GM21447 (cell line): ENCODE data around the gene HOXB2.
A peak's percentile ranks its signal among the peaks of the same experiment; 100 is the strongest.

Source experiments
- ATAC-seq: cut with Tn5 transposase; IDR thresholded peaks from one replicate; pipeline ENCODE4 v1.9.1; 2021; ENCODE audit not compliant: unreplicated experiment

The HOXB2 gene

DNA sequence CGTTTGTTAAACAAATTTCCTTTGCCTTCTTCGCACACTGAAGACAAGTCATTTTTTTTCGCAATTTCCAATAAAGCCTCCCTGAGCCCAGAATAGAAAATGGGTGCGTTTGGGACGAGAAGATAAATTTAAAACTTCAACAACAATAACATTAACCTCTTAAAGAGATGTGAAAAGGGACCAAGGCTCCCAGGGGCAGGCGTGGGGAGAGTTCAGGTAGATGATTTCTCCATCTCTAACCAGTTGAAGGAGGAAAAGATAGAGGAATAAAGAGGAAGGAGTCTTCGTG is 34.5 kb upstream of the HOXB2 start:
- no peak for ATAC-seq

DNA sequence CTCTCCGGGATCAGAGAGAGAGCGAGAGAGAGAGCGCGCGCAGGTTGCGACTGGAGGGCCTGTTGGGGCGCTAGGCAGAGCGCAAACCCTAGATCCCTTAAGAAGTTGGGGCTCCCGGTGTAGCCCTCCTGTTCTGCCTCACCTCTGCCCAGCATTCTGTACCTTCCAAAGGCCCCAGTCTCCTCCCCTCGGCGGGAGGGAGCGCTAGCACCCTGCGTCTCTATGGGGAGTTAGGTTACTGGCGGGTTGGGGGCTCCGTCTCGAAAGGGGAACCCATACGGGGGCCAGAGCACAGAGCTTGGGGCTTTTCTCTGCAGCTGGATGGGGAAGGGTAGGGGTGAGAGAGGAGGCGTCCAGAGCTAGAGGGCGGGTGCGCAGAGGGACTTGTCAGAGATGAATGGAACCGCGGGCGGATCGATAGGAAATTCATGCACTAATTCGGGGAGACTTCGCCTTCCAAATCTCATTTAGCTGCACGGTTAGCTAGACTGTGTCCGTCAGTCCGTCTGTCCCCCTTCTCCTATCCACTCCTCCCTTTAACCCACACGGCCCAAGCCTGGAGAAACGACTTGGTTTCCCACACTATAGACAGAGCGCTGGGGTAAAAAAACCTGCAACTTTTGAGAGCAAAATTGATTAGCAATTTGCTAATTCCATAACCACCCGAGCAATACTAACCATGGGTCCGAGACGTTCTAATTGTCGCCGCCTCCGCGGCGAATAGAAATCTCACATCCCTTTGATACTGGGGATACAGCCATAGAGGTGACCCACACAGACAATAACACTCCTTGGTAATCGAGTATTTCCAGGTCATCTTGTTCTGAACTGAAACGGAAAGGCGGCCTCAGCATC is 33.9 kb upstream of the HOXB2 start:
- ATAC-seq = peak; percentile 19

DNA sequence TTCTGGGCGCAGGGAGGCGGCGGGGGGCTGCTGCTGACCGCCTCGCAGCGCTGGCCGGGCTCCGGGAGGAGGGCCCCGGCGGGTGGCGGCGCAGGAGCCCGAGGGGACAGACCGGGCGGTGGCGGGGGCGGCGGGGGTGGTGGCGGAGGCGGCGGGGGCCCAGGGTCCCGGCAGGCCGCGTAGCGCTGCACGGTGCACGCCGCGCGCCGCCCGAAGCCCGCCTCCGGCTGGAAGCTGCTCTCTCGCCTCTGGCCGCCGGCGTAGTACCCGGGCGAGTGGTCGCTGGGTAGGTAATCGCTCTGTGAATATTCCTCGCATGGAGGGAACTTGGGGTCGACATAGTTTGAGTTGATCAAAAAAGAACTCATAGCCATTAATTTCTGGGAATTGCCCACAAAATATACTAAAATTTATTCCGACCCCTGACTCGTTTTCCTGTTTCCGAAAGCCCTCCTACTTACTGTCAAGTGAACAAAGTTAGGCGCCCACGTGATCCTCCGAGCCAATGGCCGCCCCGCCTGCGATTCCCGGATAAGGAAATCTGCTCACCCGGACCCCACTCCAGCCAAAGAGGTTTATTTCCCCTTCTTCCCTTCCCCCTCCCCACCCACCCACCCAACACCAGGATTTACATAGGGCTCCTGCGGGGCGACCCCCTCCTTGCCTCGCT is 33.2 kb upstream of the HOXB2 start, which contains the start of gene HOXB4:
TSS of gene HOXB4 (minus strand) at position 405 of the 670 bp plus-strand sequence. CDS start at position 374, 31 bp downstream.
- peak; percentile 67 for ATAC-seq

- ATAC-seq = no peak
Observed at GRCh38 chr17:48577330-48577945, 32.5 kb upstream of the HOXB2 start.

DNA sequence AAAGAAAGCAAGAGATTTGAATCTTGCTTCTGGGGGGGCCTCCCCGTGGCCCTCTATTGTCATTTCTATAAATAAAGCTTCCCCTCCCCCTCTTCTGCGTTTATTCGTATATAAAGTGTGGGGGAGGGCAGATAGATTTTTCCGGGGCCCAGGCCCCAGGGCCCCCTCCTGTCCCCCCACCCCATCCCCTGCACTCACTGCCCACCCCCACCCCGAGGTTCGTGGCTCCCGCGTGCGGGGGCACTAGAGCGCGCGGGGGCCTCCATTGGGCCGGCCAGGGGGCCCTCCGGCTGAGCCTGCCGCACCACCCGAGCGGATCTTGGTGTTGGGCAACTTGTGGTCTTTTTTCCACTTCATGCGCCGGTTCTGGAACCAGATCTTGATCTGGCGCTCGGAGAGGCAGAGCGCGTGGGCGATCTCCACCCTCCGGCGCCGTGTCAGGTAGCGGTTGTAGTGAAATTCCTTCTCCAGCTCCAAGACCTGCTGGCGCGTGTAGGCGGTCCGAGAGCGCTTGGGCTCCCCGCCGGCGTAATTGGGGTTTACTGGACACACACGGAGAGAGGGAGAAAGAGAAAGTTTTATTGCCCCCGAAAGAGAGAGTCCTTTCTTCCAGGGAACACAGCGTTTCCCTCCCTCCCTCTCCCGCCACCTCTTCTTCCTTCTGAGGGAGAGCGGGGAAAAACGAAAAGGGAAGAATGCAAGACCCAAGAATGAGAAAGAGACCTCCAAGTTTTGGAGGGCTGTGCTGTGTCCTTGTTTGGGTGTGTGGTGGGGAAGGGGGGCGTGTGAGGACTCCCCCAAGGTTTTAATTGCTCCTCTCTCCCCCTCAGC is 31.8 kb upstream of the HOXB2 start:
- no peak for ATAC-seq

DNA sequence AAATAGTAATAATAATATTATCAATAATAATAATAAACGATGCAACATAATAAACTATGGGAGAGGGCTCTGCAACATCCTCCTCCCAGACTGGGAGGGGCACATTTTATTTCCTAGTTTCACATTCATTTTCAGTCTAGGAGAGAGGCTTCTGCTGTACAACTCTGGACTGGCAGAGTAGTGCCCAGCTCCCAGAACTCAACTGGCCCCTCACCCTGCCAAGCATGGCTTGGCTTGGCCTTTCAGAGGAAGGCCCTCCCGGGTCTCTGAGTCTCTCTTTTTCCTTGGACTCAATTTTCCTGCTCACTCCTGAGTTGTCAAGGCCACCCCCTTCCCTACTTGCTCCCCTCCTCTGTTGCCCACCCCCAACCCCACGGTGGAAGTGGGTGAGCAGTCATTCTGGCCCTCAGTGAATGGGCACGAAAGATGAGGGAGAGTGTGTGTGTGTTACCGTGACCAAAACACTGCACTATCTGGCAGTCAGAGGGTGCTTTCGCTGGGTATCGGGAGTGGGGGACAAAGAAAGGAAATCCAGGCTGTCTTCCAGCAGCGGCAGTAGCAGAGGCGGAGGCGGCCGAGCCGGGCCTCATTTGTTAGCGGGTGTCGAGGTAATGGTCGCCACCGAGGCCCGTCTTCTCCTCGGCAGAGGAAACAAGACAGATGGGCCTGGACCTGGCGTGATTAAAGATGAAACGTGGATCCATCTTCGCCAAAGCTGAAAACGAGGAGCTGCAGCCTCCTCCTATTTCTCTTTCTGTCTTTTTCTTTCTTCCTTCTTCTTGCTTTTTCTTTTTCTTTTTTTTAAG is 31.0 kb upstream of the HOXB2 start:
- ATAC-seq = no peak

GRCh38 chr17:48575066-48575582 is 30.2 kb upstream of the HOXB2 start:
- ATAC-seq = no peak

GRCh38 chr17:48574505-48575065 is 29.7 kb upstream of the HOXB2 start:
- ATAC-seq = no peak

DNA sequence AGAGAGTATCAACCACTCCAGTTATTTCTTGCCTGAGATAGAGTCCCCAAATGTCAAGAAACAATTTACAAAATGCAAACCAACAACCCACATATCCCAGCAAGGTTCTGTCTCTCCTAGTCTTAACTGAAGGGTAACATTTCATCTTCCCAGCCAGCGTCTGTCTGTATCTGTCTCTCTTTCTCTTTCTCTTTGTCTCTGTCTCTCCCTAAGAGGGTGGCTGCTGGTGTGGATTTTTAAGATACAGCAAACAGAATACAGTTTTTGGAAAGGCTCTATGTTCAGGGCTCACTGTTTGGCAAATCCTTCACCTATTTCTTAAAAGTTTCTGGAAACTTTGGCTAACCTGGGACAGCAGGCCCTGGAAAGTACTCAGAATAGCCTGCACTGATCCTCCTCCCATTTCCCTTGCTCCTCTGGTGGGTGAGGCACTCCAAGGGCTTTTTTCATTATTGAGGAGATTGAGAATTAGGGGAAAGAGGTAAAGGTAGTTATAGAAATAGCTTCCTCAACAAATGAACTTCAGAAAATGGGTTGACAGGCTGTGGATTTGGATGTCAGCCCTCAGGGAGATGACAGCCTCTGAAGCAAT is 27.0 kb upstream of the HOXB2 start:
- ATAC-seq = no peak

GRCh38 chr17:48571024-48571818 is 26.3 kb upstream of the HOXB2 start:
- no peak for ATAC-seq

- no peak for ATAC-seq
Observed at GRCh38 chr17:48570325-48571023, 25.6 kb upstream of the HOXB2 start.

DNA sequence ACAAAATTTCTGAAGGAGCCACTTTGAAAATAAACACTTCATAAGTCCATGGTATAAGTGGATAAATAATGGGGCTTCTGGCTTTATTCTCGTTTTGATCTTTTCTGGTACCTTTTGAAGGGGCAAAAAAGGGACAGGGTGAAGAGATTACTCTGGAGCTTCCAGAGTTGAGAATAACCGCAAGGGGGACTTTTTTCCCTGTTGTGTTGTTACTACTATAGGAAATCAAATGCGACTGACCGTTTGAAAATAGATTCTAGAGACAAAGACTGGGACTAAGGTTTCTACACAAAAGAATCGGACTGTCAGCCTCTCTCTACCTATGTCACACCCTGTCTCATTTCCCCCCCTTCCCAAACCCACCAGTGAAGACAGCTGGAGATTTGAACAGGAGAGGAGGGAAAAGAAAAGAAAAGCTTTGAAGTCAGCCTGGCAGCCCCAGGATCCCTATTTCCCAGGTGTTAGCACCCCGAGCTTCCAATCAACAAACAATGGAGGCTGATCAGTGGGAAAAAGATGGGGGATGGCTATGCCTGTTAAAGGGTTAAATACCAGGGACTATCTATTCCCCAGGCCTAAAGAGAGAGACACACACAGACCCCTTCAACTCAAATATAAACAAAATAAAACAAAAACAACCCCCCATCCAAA is 24.9 kb upstream of the HOXB2 start:
- ATAC-seq = no peak

DNA sequence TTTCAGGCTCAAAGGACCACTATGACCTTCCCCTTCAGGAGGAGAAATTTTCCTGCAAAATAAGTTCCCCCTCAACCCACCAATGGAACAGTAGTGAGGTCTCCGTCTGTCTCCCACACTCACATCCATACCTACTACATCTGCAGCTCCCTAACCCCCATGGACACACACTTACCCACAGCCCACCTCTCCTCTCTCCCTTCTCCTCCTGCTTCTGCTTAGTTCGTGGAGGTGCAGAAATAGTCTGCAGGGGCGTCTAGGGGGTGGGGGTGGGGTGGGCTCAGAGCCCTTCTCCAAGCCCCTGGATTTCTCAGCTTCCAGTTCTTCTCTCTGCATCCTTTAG is 24.3 kb upstream of the HOXB2 start:
- no peak for ATAC-seq

DNA sequence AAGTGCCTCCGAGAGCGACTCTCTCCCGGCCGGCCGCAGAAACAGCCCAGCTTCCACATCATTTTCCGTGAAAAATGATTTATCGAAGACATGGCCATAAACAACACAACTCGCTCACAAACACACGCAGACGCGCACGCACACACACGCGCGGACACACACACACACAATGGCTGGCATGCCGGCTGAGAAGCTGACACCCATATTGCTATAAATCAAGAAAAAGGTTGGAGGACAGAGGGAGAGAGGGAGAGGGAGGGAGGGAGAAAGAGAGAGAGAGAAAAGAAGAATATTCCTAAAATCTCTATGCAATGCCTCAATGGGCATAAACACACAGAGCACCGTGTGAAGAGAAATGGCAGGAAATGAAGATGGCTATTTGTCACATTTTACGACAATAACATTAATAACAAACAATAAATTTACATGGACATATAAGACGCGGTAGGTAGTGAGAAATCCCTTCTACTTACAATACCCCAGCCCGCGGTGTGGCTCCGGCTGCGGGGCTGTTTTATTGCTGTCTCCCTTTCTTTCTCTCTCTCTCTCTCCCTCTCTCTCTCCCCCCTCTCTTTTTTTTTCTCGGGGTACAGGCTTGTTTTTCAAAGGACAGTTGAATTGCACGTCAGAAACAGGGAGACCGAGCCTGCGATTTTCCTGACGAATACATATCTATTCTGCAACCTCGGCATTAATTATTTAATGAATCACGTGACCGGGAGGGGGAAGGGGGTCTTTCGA is 23.8 kb upstream of the HOXB2 start:
- no peak for ATAC-seq

- ATAC-seq = no peak
Observed at GRCh38 chr17:48567646-48568354, 22.9 kb upstream of the HOXB2 start.

- no peak for ATAC-seq
Observed at GRCh38 chr17:48567209-48567608, 22.3 kb upstream of the HOXB2 start.
